DND-41 (cell line): ENCODE measurements around the gene MDFI.
A peak's percentile ranks its signal among the peaks of the same experiment; 100 is the strongest.

Experiments used
- ATAC-seq: fragments of 200-7000 bp; cut with Tn5 transposase; 3 replicates; pipeline ENCODE4 v1.9.1; 2021; ENCODE audit warnings: low read depth; ENCODE audit not compliant: insufficient read depth
- DNase-seq: peaks from one replicate; pipeline ENCODE4 v3.0.0-alpha.2; 2020
- H2AFZ ChIP-seq: 2 replicates; pipeline ENCODE4 v1.6.0; 2012; ENCODE audit warnings: low read depth, low read length
- H3K27ac ChIP-seq: 2 replicates; pipeline ENCODE4 v1.5.1; 2012; ENCODE audit warnings: low read length, inconsistent platforms
- H3K27me3 ChIP-seq: fragments of 200-600 bp; sonication (generic); 2 replicates; pipeline ENCODE4 v1.6.0; 2012; ENCODE audit warnings: low read length, mild to moderate bottlenecking, inconsistent platforms; ENCODE audit not compliant: insufficient read depth, poor library complexity
- H3K36me3 ChIP-seq: 2 replicates; pipeline ENCODE4 v1.5.1; 2012; ENCODE audit warnings: low read length, inconsistent platforms; ENCODE audit not compliant: insufficient read depth
- H3K4me1 ChIP-seq: 2 replicates; pipeline ENCODE4 v1.5.1; 2012; ENCODE audit warnings: mild to moderate bottlenecking, low read length; ENCODE audit not compliant: insufficient read depth
- H3K4me2 ChIP-seq: 2 replicates; pipeline ENCODE4 v1.6.0; 2012; ENCODE audit warnings: mild to moderate bottlenecking, moderate library complexity, low read length, inconsistent platforms; ENCODE audit not compliant: insufficient read depth
- H3K4me3 ChIP-seq, 2 experiments: fragments of 200-600 bp in 1 of 2; shearing (Covaris generic) in 1 of 2; 2 replicates each; pipeline ENCODE4 v1.5.1; 2012 to 2016; ENCODE audit warnings: inconsistent platforms in 2 of 2, low read length in 2 of 2, mild to moderate bottlenecking in 2 of 2, low read depth in 1 of 2, moderate library complexity in 1 of 2
- H3K79me2 ChIP-seq: 2 replicates; pipeline ENCODE4 v1.6.0; 2012; ENCODE audit warnings: low read length, inconsistent platforms; ENCODE audit not compliant: insufficient read depth
- H3K9ac ChIP-seq: 2 replicates; pipeline ENCODE4 v1.6.0; 2012; ENCODE audit warnings: low read depth, mild to moderate bottlenecking, inconsistent platforms, low read length, moderate library complexity
- H3K9me3 ChIP-seq: 2 replicates; pipeline ENCODE4 v1.5.1; 2012; ENCODE audit warnings: low read length, moderate library complexity, mild to moderate bottlenecking, inconsistent platforms; ENCODE audit not compliant: insufficient read depth, severe bottlenecking
- H4K20me1 ChIP-seq: 2 replicates; pipeline ENCODE4 v1.6.0; 2012; ENCODE audit warnings: low read length; ENCODE audit not compliant: insufficient read depth
- EZH2 ChIP-seq: IDR thresholded peaks from 3 replicates; pipeline ENCODE4 v1.6.1; 2012; ENCODE audit warnings: borderline replicate concordance, low read depth, mild to moderate bottlenecking, moderate library complexity, low read length, inconsistent platforms; ENCODE audit not compliant: severe bottlenecking
- TF ChIP-seq, protein P1 (sequence below): IDR thresholded peaks from 2 replicates; pipeline ENCODE4 v1.5.1; 2012; ENCODE audit warnings: borderline replicate concordance, low read length, moderate library complexity, mild to moderate bottlenecking; ENCODE audit not compliant: poor library complexity, severe bottlenecking; ENCODE audit errors: extremely low read depth

MDFI gene

DNA sequence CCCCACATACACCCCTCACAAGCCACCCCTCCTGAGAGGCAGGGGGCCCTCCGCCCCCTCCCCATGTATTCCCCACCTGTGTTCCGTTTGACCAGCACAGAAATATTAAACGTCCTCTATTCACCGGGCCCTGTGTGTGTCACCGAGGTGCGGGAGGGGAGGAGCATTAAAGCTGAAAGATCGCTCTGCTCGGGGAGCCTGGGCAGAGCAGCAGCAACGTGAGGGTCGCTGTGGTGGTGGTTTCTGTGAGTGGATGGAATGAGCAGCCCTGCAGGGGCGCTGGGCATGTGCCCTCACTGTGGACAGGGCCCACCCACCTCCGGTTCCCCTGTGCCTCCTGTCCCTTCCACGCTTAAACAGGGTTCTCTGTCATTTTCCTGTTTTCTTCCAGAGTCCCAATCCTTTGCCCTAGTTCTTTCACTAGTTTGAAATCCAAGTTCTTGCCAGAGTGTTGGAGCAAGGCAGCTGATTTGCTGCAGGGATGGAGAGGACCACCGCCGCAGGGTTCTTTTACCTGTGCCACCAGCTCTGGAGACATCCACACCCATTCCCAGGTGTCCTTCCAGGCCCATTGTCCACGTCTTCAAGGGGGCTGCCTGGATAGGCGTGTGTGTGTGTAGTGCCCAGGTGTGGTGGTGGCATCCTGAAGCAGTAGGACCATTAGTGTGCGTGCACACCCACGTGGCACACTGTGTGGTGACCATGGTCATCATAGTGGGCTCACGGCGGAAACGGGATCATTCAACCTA is 37.6 kb upstream of the MDFI start:
- Histone ChIP-seq H3K79me2 (no peaks in the 10 kb centered on the region), H3K4me2 (no peak overlapping the region), H2AFZ (no peak overlapping the region), H3K4me3 (no peak overlapping the region), H3K4me1 (peaks cover 13% of the 10 kb centered on the region), H3K27me3 (no peaks in the 10 kb centered on the region), H3K9ac (no peak overlapping the region), H4K20me1 (no peaks in the 10 kb centered on the region), H3K27ac (no peak overlapping the region), H3K36me3 (peaks cover 29% of the 10 kb centered on the region), H3K9me3 (no peaks in the 10 kb centered on the region)
- DNase-seq (no peak), ATAC-seq (no peak)
- no peak for TF ChIP-seq EZH2
- TF ChIP-seq, protein P1, sequence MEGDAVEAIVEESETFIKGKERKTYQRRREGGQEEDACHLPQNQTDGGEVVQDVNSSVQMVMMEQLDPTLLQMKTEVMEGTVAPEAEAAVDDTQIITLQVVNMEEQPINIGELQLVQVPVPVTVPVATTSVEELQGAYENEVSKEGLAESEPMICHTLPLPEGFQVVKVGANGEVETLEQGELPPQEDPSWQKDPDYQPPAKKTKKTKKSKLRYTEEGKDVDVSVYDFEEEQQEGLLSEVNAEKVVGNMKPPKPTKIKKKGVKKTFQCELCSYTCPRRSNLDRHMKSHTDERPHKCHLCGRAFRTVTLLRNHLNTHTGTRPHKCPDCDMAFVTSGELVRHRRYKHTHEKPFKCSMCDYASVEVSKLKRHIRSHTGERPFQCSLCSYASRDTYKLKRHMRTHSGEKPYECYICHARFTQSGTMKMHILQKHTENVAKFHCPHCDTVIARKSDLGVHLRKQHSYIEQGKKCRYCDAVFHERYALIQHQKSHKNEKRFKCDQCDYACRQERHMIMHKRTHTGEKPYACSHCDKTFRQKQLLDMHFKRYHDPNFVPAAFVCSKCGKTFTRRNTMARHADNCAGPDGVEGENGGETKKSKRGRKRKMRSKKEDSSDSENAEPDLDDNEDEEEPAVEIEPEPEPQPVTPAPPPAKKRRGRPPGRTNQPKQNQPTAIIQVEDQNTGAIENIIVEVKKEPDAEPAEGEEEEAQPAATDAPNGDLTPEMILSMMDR = no peak

DNA sequence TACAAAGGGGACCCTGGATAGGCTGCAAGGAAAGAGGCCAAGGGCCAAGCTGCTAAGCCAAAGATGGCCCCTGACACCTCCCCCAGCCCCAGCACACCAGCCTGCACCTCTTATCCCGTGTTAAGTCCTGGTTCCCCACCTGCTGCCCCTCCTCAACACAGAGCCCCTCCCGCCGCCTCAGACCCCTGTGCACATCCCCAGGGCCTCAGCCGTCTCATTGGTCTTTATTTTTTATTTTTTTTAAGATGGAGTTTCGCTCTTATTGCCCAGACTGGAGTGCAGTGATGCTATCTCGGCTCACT is 37.1 kb upstream of the MDFI start:
- TF ChIP-seq, protein P1 = no peak
- TF ChIP-seq EZH2 = no peak
- peaks cover 13% of the 10 kb centered on the region for H3K4me1 ChIP-seq
- no peak overlapping the region for H3K27ac ChIP-seq
- H4K20me1 ChIP-seq = no peaks in the 10 kb centered on the region
- H3K79me2 ChIP-seq = no peaks in the 10 kb centered on the region
- H3K9me3 ChIP-seq = no peaks in the 10 kb centered on the region
- DNase-seq (no peak), ATAC-seq (no peak)
- no peak overlapping the region for H3K9ac ChIP-seq
- peaks cover 28% of the 10 kb centered on the region for H3K36me3 ChIP-seq
- H2AFZ ChIP-seq = no peak overlapping the region
- H3K4me3 ChIP-seq = no peak overlapping the region
- H3K4me2 ChIP-seq = no peak overlapping the region
- H3K27me3 ChIP-seq = no peaks in the 10 kb centered on the region

DNA sequence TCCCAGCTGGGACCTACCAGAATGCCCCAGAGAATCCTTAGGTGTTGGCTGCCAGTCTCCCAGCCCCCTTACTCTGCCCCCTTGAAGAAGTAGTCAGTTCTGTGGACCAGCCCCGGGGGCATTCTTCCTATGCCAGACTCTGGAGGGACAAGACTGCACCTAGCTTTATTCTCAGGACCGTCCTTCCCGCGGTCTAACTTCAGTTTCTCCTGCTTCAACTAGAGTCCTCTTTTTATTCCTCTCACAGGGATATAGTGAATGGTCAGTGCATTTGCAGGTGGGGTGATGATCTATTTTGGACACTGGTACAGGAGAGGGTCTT is 35.9 kb upstream of the MDFI start:
- Histone ChIP-seq H4K20me1 (no peaks in the 10 kb centered on the region), H3K4me2 (peak overlapping the region; percentile 65), H3K79me2 (no peaks in the 10 kb centered on the region), H3K9ac (peak overlapping the region; percentile 49; the same call in 1 of the 2 replicates), H3K27ac (peak overlapping the region; percentile 70), H3K4me3 (no peak overlapping the region), H3K27me3 (no peaks in the 10 kb centered on the region), H3K9me3 (no peaks in the 10 kb centered on the region), H3K4me1 (peaks cover 13% of the 10 kb centered on the region), H2AFZ (peak overlapping the region; percentile 76), H3K36me3 (peaks cover 16% of the 10 kb centered on the region)
- TF ChIP-seq, protein P1 = no peak
- no peak for TF ChIP-seq EZH2
- ATAC-seq = no peak
- no peak for DNase-seq
